GM23338 (cell line): ENCODE results near the gene SYNDIG1. TPM values are rescaled to one million over a fixed set of nuclear protein-coding genes. Genes with fewer than 3 reads are reported as not detected.
A peak's percentile ranks its signal among the peaks of the same experiment; 100 is the strongest.

ENCODE experiments used
- ATAC-seq: fragments of 200-7000 bp; cut with Tn5 transposase; 3 replicates; pipeline ENCODE4 v1.9.1; 2020
- DNase-seq: peaks from one replicate; pipeline ENCODE4 v3.0.0-alpha.2; 2015; ENCODE audit warnings: low spot score
- H2AFZ ChIP-seq: fragments of 200-600 bp; sonication (generic); 2 replicates; pipeline ENCODE4 v1.8.0; 2016; ENCODE audit warnings: antibody characterized with exemption, mild to moderate bottlenecking, moderate library complexity
- H3F3A ChIP-seq: fragments of 200-600 bp; sonication (generic); replicated peaks from 2 replicates; pipeline ENCODE4 v1.8.0; 2017; ENCODE audit warnings: antibody characterized with exemption, mixed run types, low read depth
- H3K27ac ChIP-seq: fragments of 200-600 bp; sonication (generic); 2 replicates; pipeline ENCODE4 v1.6.1; 2016; ENCODE audit warnings: low read depth
- H3K27me3 ChIP-seq: fragments of 200-600 bp; sonication (generic); 2 replicates; pipeline ENCODE4 v1.8.0; 2016; ENCODE audit warnings: mild to moderate bottlenecking, mixed run types, moderate library complexity; ENCODE audit not compliant: insufficient read depth
- H3K36me3 ChIP-seq: fragments of 200-600 bp; sonication (generic); 2 replicates; pipeline ENCODE4 v1.8.0; 2016; ENCODE audit warnings: mild to moderate bottlenecking; ENCODE audit not compliant: insufficient read depth
- H3K4me1 ChIP-seq: fragments of 200-600 bp; sonication (generic); 2 replicates; pipeline ENCODE4 v1.8.0; 2016; ENCODE audit warnings: mild to moderate bottlenecking, moderate library complexity; ENCODE audit not compliant: insufficient read depth
- H3K4me2 ChIP-seq: fragments of 200-600 bp; sonication (generic); 2 replicates; pipeline ENCODE4 v1.7.1; 2017; ENCODE audit warnings: mixed run types
- H3K4me3 ChIP-seq: fragments of 200-600 bp; sonication (generic); 2 replicates; pipeline ENCODE4 v1.6.1; 2016; ENCODE audit warnings: mixed run types
- H3K79me2 ChIP-seq: fragments of 200-600 bp; sonication (generic); replicated peaks from 2 replicates; pipeline ENCODE4 v1.8.0; 2017; ENCODE audit warnings: mild to moderate bottlenecking; ENCODE audit not compliant: insufficient read depth
- H3K9me2 ChIP-seq: fragments of 200-600 bp; sonication (generic); 2 replicates; pipeline ENCODE4 v1.8.0; 2017; ENCODE audit not compliant: insufficient read depth
- H4K20me1 ChIP-seq: fragments of 200-600 bp; sonication (generic); replicated peaks from 2 replicates; pipeline ENCODE4 v1.8.0; 2017; ENCODE audit warnings: mild to moderate bottlenecking; ENCODE audit not compliant: insufficient read depth
- H3K27ac Mint-ChIP-seq: 2 replicates; pipeline ENCODE4 v1.8.0; 2020; ENCODE audit warnings: inconsistent platforms, mild to moderate bottlenecking, moderate library complexity, mixed read lengths
- H3K27me3 Mint-ChIP-seq: 3 replicates; pipeline ENCODE4 v1.8.0; 2022; ENCODE audit warnings: low read depth, mild to moderate bottlenecking, moderate library complexity, mixed read lengths, inconsistent platforms; ENCODE audit not compliant: insufficient read depth, poor library complexity
- H3K36me3 Mint-ChIP-seq: 3 replicates; pipeline ENCODE4 v1.8.0; 2021; ENCODE audit warnings: low read depth, mild to moderate bottlenecking, inconsistent platforms, moderate library complexity, mixed read lengths
- H3K4me1 Mint-ChIP-seq: 3 replicates; pipeline ENCODE4 v1.8.0; 2020; ENCODE audit warnings: mild to moderate bottlenecking, inconsistent platforms, mixed read lengths
- H3K4me3 Mint-ChIP-seq: 3 replicates; pipeline ENCODE4 v1.8.0; 2021; ENCODE audit warnings: moderate library complexity, mild to moderate bottlenecking, inconsistent platforms, mixed read lengths
- H3K9me3 Mint-ChIP-seq: 3 replicates; pipeline ENCODE4 v1.8.0; 2020; ENCODE audit warnings: moderate library complexity, mild to moderate bottlenecking, inconsistent platforms, mixed read lengths
- CTCF ChIP-seq, 2 experiments: fragments of 200-600 bp in 1 of 2; sonication (generic) in 1 of 2; conservative IDR thresholded peaks; 2 replicates each; pipeline versions ENCODE4 v1.5.1 to v1.6.1; 2016 to 2017; ENCODE audit warnings: antibody characterized with exemption in 2 of 2, low read depth in 2 of 2, mild to moderate bottlenecking in 2 of 2, moderate library complexity in 1 of 2
- EZH2 ChIP-seq: fragments of 200-600 bp; sonication (generic); IDR thresholded peaks from one replicate; pipeline ENCODE4 v1.8.0; 2017; ENCODE audit warnings: antibody characterized with exemption, mild to moderate bottlenecking, low read depth; ENCODE audit not compliant: unreplicated experiment
- ZNF331 ChIP-seq: fragments of 250-450 bp; sonication (Bioruptor Pico); IDR thresholded peaks from 2 replicates; pipeline ENCODE4 v1.5.0; 2020; ENCODE audit warnings: low read depth, mild to moderate bottlenecking, moderate library complexity
- ZNF462 ChIP-seq: fragments of 250-450 bp; sonication (Bioruptor Pico); IDR thresholded peaks from 2 replicates; pipeline ENCODE4 v1.5.0; 2020; ENCODE audit warnings: mild to moderate bottlenecking, moderate library complexity
- polyA plus RNA-seq: library from polyadenylated mRNA; unstranded; fragments of >200 nt; fragmentation: Nextera tagmentation; extraction: Ambion mirVana; gene quantifications from 2 replicates; pipeline ENCODE4 v1.2.1, GENCODE V29; 2016
- total RNA-seq: library from RNA; depleted of rRNA; stranded (reverse); fragments of >200 nt; shearing (Covaris generic); gene quantifications from 2 replicates; pipeline ENCODE4 v1.2.3, GENCODE V29; 2014

SYNDIG1 gene
- total and polyA plus RNA-seq, 2 experiments from 2014 or later = 2.8 to 4.8 TPM

- H4K20me1 ChIP-seq = no peaks in the 10 kb centered on the region; the same call in 1 of the 2 replicates
- TF ChIP-seq ZNF462 (CRISPR knock-in tag) = no peak
- DNase-seq (no peak), ATAC-seq (no peak)
- H3K27ac Mint-ChIP-seq = no peak overlapping the region
- H3K4me1 Mint-ChIP-seq = peaks cover 15% of the 10 kb centered on the region
- H3F3A ChIP-seq = no peaks in the 10 kb centered on the region
- H3K36me3 Mint-ChIP-seq = peaks cover 5% of the 10 kb centered on the region; the same call in 2 of the 3 replicates
- H3K4me3 ChIP-seq = no peak overlapping the region
- no peaks in the 10 kb centered on the region for H3K27me3 ChIP-seq
- 0 out of 2 replicates have a peak, but pooled peaks cover 5% of the 10 kb centered on the region for H3K79me2 ChIP-seq
- no peak overlapping the region for H3K4me2 ChIP-seq
- peaks cover 3% of the 10 kb centered on the region; the same call in 2 of the 3 replicates for H3K9me3 Mint-ChIP-seq
- H2AFZ ChIP-seq = no peak overlapping the region
- H3K4me1 ChIP-seq = no peaks in the 10 kb centered on the region
- H3K4me3 Mint-ChIP-seq = no peak overlapping the region
- no peaks in the 10 kb centered on the region for H3K36me3 ChIP-seq
- H3K27me3 Mint-ChIP-seq = peaks cover 6% of the 10 kb centered on the region
- H3K9me2 ChIP-seq = peaks cover 10% of the 10 kb centered on the region
- no peak overlapping the region for H3K27ac ChIP-seq
These were observed 62.4 kb downstream of the SYNDIG1 start for GRCh38 chr20:24531631-24532419.

- Histone ChIP-seq H3K9me2 (peaks cover 10% of the 10 kb centered on the region), H3K27me3 (no peaks in the 10 kb centered on the region), H3K79me2 (0 out of 2 replicates have a peak, but pooled peaks cover 5% of the 10 kb centered on the region), H4K20me1 (no peaks in the 10 kb centered on the region), H3K4me1 (no peaks in the 10 kb centered on the region), H2AFZ (no peak overlapping the region), H3K36me3 (no peaks in the 10 kb centered on the region), H3K4me3 (no peak overlapping the region), H3K27ac (no peak overlapping the region), H3F3A (no peaks in the 10 kb centered on the region), H3K4me2 (no peak overlapping the region)
- H3K36me3 Mint-ChIP-seq = peaks cover 10% of the 10 kb centered on the region; the same call in 2 of the 3 replicates
- ATAC-seq = peak; percentile 49
- no peak overlapping the region for H3K27ac Mint-ChIP-seq
- peak; percentile 34 for DNase-seq
- peaks cover 6% of the 10 kb centered on the region for H3K27me3 Mint-ChIP-seq
- H3K4me1 Mint-ChIP-seq = peaks cover 3% of the 10 kb centered on the region; the same call in 1 of the 3 replicates
- no peak overlapping the region for H3K4me3 Mint-ChIP-seq
- H3K9me3 Mint-ChIP-seq = peaks cover 3% of the 10 kb centered on the region; the same call in 2 of the 3 replicates
- TF ChIP-seq ZNF331 (CRISPR knock-in tag) (no peak), EZH2 (no peak), CTCF (conservative IDR thresholded peaks at IDR 0.05; ENCODE audit: low read depth in 2 of 2) (peak; percentile 39 to 52; a peak in 3 of 4 replicates)
These were observed 64.0 kb downstream of the SYNDIG1 start for GRCh38 chr20:24533449-24533848.
